ENCODE measurements around the gene CHRNA10.

DNA sequence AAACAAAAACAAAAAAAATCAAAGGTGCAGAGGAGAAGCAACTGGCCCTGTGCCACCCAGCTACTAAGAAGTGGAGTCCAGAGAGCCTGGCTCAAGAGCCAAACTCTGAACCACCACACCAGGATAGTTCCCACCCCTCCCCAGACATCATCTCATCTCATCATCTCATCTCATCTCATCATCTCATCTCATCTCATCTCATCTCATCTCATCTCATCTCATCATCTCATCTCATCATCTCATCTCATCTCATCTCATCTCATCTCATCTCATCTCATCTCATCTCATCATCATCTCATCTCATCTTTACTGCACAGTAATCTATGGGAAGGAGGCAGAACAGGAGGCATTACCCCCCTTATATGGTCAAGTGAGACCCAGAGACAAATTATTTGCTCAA is 8.3 kb downstream of the CHRNA10 start:
- TF ChIP-seq, protein P1, sequence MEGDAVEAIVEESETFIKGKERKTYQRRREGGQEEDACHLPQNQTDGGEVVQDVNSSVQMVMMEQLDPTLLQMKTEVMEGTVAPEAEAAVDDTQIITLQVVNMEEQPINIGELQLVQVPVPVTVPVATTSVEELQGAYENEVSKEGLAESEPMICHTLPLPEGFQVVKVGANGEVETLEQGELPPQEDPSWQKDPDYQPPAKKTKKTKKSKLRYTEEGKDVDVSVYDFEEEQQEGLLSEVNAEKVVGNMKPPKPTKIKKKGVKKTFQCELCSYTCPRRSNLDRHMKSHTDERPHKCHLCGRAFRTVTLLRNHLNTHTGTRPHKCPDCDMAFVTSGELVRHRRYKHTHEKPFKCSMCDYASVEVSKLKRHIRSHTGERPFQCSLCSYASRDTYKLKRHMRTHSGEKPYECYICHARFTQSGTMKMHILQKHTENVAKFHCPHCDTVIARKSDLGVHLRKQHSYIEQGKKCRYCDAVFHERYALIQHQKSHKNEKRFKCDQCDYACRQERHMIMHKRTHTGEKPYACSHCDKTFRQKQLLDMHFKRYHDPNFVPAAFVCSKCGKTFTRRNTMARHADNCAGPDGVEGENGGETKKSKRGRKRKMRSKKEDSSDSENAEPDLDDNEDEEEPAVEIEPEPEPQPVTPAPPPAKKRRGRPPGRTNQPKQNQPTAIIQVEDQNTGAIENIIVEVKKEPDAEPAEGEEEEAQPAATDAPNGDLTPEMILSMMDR (IDR thresholded peaks at IDR 0.05; ENCODE audit: borderline replicate concordance, extremely low read depth, low read length, poor library complexity, severe bottlenecking), result no peak
- no peak for TF ChIP-seq EZH2 (IDR thresholded peaks at IDR 0.05; ENCODE audit: borderline replicate concordance, low read depth, low read length, severe bottlenecking)

Measured in DND-41 (cell line).